GM19324 (cell line): Measurements from ENCODE around the gene KRTAP10-2.
"Not testable (repeated sequence)": the region's sequence is repeated elsewhere in the genome, so short reads cannot be mapped to it uniquely, and the experiment has no call there.

ENCODE experiments used
- ATAC-seq: cut with Tn5 transposase; IDR thresholded peaks from one replicate; pipeline ENCODE4 v1.9.1; 2021; ENCODE audit warnings: mild to moderate bottlenecking, moderate library complexity; ENCODE audit not compliant: unreplicated experiment, low FRiP score

The KRTAP10-2 gene, protein sequence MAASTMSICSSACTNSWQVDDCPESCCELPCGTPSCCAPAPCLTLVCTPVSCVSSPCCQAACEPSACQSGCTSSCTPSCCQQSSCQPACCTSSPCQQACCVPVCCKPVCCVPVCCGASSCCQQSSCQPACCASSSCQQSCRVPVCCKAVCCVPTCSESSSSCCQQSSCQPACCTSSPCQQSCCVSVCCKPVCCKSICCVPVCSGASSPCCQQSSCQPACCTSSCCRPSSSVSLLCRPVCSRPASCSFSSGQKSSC

GRCh38 chr21:44551340-44551961 lies at the start of gene KRTAP10-2:
Gene KRTAP10-2 (minus strand): TSS chr21:44551505. CDS start chr21:44551458, 47 bp downstream.
- ATAC-seq, result no peak

- ATAC-seq, result not testable (repeated sequence)
Observed at GRCh38 chr21:44601091-44601490, 49.8 kb upstream of the KRTAP10-2 start.

DNA sequence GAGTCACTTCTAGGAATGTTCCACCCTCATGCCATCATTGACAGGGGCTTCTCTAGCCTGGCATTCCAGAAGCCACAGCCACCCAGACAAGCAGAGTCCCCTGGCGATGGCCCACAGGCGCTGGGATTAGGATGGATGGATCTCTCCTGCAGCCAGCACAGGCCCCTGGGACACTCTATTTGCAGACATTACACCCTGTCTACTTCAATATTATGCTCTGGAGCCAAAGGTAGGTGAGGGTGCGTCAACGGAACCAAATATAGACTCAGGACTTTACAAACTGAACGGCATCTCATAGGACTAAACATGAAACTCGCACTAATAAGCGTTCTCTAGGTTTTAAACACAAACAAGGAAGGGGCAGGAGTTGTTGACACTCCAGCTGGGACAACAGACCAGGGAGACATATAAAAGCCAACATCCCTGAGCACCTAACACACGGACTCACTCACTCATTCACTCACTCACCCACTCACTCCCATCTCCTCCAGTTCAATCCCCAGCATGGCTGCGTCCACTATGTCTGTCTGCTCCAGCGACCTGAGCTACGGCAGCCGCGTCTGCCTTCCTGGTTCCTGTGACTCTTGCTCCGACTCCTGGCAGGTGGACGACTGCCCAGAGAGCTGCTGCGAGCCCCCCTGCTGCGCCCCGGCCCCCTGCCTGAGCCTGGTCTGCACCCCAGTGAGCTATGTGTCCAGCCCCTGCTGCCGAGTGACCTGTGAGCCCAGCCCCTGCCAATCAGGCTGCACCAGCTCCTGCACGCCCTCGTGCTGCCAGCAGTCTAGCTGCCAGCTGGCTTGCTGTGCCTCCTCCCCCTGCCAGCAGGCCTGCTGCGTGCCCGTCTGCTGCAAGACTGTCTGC lies 49.0 kb upstream of the KRTAP10-2 start, which contains the start of gene KRTAP10-7:
KRTAP10-7 (plus strand) TSS at position 480 of the 861 bp plus-strand sequence; CDS start at position 505, 25 bp downstream.
- not testable (repeated sequence) for ATAC-seq

DNA sequence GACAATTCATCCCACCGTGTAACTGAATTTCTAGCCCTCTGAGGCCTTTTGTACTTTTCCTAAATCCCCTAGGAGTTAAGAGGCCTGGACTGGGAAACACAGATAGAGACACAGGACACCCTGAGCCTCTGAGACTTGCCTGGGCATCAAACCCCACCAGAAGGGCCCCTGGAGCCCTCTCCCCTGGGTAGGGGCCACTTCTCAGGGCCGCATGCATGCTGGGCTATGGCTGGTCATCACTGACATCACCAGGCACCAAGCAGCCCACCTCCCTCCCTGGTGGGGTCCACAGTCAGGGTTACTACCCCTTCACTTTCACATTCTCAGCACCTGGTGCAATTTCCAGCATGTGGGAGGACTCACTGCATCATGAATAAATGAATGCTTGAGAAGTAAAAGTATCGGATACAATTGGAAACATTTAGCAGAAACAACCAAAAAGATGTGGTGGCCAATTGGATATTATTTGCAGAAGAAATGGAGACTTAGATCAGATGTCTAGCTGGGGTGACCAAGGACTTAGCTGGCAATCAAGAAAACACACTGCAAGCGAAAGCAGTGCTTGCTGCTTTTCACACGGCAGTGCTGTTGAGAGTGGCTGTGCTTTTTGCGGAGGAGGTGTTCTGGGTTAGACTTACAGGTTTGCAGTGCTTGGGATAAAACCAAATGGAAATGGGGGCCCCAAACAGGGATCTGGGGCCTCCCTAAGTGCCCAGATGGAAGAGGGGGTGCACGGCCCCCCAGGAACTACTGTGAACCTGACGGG lies 48.1 kb upstream of the KRTAP10-2 start:
- no peak for ATAC-seq

DNA sequence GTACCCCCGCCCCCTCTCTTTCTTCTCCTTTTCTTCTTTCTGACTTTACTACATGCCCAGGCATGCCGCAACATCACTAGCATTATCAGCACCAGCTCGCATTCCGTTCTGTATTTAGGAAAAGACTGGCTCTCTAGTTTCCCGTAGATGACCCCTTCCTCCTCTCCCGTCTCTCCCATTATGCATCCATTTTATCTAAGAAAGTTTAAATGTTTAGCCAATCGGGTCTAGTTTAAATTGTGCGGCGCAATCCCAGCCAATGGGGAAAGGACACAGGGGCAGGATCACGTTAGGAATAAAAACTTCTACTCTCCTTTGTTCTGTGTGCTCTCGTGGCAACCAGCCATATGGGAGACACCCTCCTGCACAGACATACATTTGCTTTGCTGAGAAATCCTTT lies 46.8 kb upstream of the KRTAP10-2 start:
- ATAC-seq, result no peak

- ATAC-seq, result no peak
Observed at GRCh38 chr21:44596068-44596725, 44.9 kb upstream of the KRTAP10-2 start.

DNA sequence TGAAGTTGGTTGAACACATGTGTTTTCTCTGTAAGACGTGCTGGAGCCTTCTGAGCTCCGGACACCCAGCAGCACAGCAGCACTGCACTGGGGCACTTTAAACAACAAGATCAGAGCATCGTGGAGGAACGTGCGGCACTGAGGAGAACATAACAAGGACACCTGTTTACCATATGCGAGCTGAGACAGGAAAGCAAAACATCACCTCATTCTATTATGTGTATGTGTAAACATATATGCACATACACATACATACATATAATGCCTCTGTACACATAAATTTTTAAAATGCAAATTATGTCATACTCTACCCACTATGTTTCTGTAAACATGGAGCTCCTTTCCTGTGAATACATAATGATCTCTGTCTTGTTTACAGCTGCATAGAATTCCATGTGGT lies 44.2 kb upstream of the KRTAP10-2 start:
- ATAC-seq, result no peak

DNA sequence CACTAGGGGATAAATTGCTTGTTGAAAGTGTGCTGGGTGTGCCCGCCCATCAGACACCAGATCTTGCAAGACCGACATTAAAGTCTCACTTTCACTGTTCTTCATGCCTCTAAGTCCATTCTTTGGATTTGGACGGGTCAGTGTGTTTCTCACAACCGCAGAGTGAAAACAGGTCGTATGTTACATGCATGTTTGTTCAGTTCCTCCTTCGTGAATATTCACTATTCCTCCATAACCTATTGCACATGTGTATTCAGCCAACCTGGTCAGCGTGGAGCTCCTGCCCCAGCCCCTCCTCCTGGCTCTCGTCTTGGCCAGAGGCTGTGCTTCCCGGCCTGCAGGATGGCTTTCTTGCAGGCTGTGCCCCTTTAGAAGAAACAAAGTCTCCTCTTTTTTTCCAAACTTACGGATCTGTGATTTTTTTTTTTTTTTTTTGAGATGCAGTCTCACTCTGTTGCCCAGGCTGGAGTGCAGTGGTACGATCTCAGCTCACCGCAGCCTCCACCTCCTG lies 43.2 kb upstream of the KRTAP10-2 start:
- no peak for ATAC-seq

- no peak for ATAC-seq
Observed at GRCh38 chr21:44593598-44594405, 42.5 kb upstream of the KRTAP10-2 start.

- no peak for ATAC-seq
Observed at GRCh38 chr21:44592446-44593311, 41.4 kb upstream of the KRTAP10-2 start, which contains the start of gene KRTAP10-6. Gene KRTAP10-6 (minus strand): TSS chr21:44592505. CDS start chr21:44592484, 21 bp downstream.

DNA sequence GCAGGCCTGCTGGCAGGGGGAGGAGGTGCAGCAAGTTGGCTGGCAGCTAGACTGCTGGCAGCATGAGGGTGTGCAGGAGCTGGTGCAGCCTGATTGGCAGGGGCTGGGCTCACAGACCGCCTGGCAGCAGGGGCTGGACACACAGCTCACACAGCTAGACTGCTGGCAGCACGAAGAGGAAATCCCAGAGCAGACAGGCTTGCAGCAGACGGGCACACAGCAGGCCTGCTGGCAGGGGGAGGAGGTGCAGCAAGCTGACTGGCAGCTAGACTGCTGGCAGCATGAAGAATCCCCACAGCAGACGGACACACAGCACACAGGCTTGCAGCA lies 40.5 kb upstream of the KRTAP10-2 start:
- ATAC-seq, result not testable (repeated sequence)

DNA sequence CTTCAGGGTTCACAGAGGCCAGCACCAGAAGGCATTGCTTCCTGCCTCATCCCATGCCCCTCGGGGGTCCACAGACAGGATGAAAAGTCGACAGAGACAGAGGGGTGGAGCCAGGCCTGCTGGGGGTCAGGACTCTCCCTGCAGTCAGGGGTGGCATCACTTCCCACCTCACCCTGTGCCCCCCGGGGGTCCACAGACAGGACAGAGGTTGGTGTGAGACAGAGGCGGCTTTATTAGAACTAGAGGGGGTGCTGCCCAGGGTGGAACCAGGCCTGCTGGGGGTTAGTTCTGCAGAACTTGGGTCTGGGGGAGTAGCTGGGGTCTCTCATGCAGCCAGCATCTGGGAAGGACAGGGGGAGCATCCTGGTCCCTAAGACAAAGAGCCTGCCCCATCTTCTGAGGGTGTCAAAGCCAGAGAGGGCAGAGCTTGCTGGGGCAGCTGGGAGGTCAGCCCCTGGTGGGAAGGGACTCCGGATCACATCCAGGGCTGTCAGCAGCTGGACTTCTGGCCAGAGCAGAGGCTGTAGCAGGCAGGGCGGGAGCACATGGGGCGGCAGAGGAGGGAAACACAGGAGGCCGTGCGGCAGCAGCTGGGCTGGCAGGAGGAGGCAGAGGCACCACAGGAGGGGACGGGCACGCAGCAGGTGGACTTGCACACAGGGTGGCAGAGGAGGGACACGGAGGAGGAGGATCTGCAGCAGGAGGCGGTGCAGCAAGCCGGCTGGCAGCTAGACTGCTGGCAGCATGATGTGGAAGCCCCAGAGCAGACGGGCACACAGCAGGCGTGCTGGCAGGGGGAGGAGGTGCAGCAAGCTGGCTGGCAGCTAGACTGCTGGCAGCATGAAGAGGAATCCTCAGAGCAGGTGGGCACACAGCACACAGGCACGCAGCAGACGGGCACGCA lies 39.8 kb upstream of the KRTAP10-2 start:
- ATAC-seq, result not testable (repeated sequence)

- ATAC-seq, result no peak
Observed at GRCh38 chr21:44590311-44590721, 39.0 kb upstream of the KRTAP10-2 start.

DNA sequence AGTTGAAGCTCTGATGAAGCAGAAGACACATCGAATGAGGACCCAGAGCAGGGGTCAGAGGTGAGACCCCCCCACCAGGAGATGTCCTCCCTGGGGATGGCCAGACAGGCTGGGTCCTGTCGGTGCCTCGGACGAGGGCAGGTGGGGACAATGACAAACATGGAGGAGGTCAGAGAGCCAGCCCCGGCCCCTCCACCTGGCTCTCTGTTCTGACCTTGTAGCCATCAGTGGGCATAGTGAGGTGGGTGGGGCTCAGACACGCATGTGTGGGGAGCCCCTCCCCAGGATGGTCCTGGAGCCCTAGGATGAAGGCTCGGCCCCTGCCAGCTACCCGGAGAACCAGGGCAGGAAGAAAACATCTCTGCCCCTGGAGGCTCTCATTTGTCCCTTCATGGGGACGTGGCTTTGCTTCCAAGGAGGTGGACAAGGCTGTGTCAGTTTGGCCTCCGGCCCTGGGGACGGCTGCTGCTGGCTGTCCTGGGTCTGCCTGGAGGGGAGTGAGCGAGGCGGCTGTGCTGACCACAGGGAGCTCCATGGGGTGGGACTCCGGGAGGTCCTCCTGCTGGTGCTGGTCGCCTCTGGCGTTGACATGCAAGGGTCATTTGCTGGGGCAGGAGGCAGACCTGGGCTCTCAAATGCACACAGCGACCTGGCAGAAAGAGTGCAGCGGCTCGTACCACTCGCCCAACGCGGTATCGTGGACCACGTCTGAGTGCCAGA lies 38.4 kb upstream of the KRTAP10-2 start:
- no peak for ATAC-seq

DNA sequence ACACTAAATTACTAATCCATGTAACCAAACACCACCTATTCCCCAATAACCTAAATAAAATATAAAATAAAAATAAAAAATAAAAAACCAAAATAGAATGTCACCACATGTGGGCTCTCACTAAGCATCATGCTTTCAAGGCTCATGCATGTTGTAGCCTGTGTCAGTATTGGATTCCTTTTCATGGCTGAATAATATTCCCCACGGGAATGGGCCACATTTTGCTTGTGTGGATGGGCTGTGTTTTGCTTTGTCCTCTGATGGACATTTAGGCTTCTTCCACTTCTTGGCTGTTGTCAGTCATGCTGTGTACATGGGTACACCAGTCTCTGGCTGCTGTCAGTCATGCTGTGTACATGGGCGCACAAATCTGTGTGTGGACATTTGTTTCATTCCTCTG lies 37.8 kb upstream of the KRTAP10-2 start:
- no peak for ATAC-seq

GRCh38 chr21:44585892-44586291 lies 34.6 kb upstream of the KRTAP10-2 start:
- no peak for ATAC-seq
